GM12878 (cell line): ENCODE measurements around the gene PPP1R26.

Experiments
- CEBPB ChIP-seq, 2 experiments: fragments of 150-350 bp in 1 of 2; IDR thresholded peaks; 2 replicates each; pipeline ENCODE4 v1.6.1; 2012 to 2014; ENCODE audit warnings: low read depth in 2 of 2, low read length in 2 of 2, borderline replicate concordance in 1 of 2, inconsistent platforms in 1 of 2
- GABPA ChIP-seq: IDR thresholded peaks from 2 replicates; pipeline ENCODE4 v1.6.1; 2014; ENCODE audit warnings: antibody characterized with exemption, low read depth, mild to moderate bottlenecking, inconsistent platforms
- JUNB ChIP-seq: IDR thresholded peaks from 2 replicates; pipeline ENCODE4 v1.6.1; 2016; ENCODE audit warnings: antibody characterized with exemption, mild to moderate bottlenecking
- MTA2 ChIP-seq: fragments of 450-650 bp; IDR thresholded peaks from 2 replicates; pipeline ENCODE4 v1.6.1; 2016; ENCODE audit warnings: low read depth, mild to moderate bottlenecking, moderate library complexity
- MTA3 ChIP-seq: IDR thresholded peaks from 2 replicates; pipeline ENCODE4 v1.6.1; 2012; ENCODE audit warnings: low read length, inconsistent platforms, borderline replicate concordance
- MXI1 ChIP-seq: fragments of 150-350 bp; IDR thresholded peaks from 2 replicates; pipeline ENCODE4 v1.6.1; 2011; ENCODE audit warnings: low read depth, mild to moderate bottlenecking, inconsistent platforms, low read length, improper control_type of control experiment
- PBX3 ChIP-seq: IDR thresholded peaks from 2 replicates; pipeline ENCODE4 v1.6.1; 2011; ENCODE audit warnings: mild to moderate bottlenecking, low read depth, low read length, moderate library complexity; ENCODE audit not compliant: insufficient replicate concordance
- POLR2AphosphoS5 ChIP-seq: IDR thresholded peaks from 2 replicates; pipeline ENCODE4 v1.6.1; 2011; ENCODE audit warnings: mild to moderate bottlenecking, low read length, inconsistent platforms

GRCh38 chr9:135455401-135456030, 24.1 kb upstream of the PPP1R26 start:
- no peak for TF ChIP-seq MXI1
- TF ChIP-seq CEBPB (IDR thresholded peaks at IDR 0.05; ENCODE audit: borderline replicate concordance in 1 of 2, low read depth in 2 of 2, low read length in 2 of 2), result no peak
- no peak for TF ChIP-seq JUNB
- TF ChIP-seq POLR2AphosphoS5, result no peak
- TF ChIP-seq MTA2, result no peak
- TF ChIP-seq MTA3, result no peak
- no peak for TF ChIP-seq GABPA
- TF ChIP-seq PBX3, result no peak
